NT2/D1 (cell line): ENCODE results near the gene OVAAL.

Experiments
- SUZ12 ChIP-seq: IDR thresholded peaks from 2 replicates; pipeline ENCODE4 v1.6.1; 2011; ENCODE audit not compliant: insufficient read length, insufficient read depth; ENCODE audit errors: extremely low read depth
- ZNF274 ChIP-seq: IDR thresholded peaks from 2 replicates; pipeline ENCODE4 v1.6.1; 2011; ENCODE audit warnings: mild to moderate bottlenecking, low read depth, low read length

DNA sequence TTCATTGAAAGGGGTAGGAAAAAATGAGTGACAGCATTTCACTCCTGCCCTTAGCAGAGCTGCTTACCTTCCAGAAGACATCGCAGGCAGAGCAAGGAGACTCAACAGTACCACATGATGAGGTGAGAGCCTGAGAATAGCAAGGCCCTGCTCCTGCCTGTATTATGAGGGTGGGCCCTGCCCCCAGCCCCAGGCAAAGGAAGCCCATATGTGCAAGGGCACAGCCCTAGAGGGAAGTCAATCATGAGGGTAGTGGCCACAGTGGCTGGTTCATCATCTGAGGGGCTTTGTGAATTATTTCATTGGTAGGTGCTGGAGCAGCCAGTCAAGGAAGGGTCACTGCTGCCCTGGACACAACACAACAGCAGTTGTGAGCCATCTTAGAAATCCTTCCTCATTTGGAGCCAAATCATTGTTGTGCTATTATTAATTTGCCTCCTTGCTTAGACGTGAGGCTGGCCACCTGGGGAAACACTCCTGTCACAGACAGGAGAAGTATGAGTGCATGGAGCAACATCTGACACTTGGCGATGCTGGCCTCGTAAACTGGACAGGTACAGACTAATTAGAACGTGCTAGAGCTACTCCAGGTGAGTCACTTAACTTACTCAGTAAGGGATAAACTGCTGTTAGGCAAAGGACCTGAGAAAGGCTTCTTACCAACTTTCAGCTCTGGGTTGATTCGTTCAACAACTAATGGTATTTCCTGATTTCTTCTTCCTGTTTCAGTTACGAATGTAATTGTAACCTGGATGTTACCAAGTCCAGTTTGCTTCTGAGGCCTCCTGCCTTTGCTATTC, 33.6 kb upstream of the OVAAL start:
- no peak for TF ChIP-seq SUZ12
- no peak for TF ChIP-seq ZNF274
